ENCODE measurements around the gene WFDC2.

Gene WFDC2

DNA sequence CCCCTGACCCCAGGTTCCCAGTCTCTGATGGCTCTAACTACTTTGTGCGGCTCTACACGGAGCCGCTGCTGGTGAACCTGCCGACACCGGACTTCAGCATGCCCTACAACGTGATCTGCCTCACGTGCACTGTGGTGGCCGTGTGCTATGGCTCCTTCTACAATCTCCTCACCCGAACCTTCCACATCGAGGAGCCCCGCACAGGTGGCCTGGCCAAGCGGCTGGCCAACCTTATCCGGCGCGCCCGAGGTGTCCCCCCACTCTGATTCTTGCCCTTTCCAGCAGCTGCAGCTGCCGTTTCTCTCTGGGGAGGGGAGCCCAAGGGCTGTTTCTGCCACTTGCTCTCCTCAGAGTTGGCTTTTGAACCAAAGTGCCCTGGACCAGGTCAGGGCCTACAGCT is 44.0 kb upstream of the WFDC2 start:
- Histone ChIP-seq H3K79me2 (ENCODE audit: control insufficient read depth, low read length) (no peaks in the 10 kb centered on the region), H3K4me3 (ENCODE audit: low read length) (no peak overlapping the region), H4K20me1 (ENCODE audit: control insufficient read depth, insufficient read depth, low read depth, low read length) (no peaks in the 10 kb centered on the region), H3K4me2 (ENCODE audit: low read length) (no peak overlapping the region), H3K4me1 (ENCODE audit: control insufficient read depth, low read length) (no peaks in the 10 kb centered on the region), H3K9me3 (ENCODE audit: control insufficient read depth, insufficient read depth, low read length) (no peaks in the 10 kb centered on the region), H3K36me3 (ENCODE audit: control insufficient read depth, low read length) (peaks cover 52% of the 10 kb centered on the region), H3K27me3 (ENCODE audit: control insufficient read depth, low read length) (no peaks in the 10 kb centered on the region), H3F3A (ENCODE audit: control insufficient read depth, insufficient read depth) (no peaks in the 10 kb centered on the region), H3K27ac (ENCODE audit: low read depth, low read length) (no peak overlapping the region), H3K9me2 (replicated peaks; ENCODE audit: control insufficient read depth, low read length) (no peaks in the 10 kb centered on the region)
- TF ChIP-seq, protein P1, sequence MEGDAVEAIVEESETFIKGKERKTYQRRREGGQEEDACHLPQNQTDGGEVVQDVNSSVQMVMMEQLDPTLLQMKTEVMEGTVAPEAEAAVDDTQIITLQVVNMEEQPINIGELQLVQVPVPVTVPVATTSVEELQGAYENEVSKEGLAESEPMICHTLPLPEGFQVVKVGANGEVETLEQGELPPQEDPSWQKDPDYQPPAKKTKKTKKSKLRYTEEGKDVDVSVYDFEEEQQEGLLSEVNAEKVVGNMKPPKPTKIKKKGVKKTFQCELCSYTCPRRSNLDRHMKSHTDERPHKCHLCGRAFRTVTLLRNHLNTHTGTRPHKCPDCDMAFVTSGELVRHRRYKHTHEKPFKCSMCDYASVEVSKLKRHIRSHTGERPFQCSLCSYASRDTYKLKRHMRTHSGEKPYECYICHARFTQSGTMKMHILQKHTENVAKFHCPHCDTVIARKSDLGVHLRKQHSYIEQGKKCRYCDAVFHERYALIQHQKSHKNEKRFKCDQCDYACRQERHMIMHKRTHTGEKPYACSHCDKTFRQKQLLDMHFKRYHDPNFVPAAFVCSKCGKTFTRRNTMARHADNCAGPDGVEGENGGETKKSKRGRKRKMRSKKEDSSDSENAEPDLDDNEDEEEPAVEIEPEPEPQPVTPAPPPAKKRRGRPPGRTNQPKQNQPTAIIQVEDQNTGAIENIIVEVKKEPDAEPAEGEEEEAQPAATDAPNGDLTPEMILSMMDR (IDR thresholded peaks at IDR 0.05; ENCODE audit: low read depth, low read length, poor library complexity, severe bottlenecking), result no peak
- no peak for TF ChIP-seq EZH2phosphoT487 (IDR thresholded peaks at IDR 0.05; ENCODE audit: borderline replicate concordance, low read length)

DNA sequence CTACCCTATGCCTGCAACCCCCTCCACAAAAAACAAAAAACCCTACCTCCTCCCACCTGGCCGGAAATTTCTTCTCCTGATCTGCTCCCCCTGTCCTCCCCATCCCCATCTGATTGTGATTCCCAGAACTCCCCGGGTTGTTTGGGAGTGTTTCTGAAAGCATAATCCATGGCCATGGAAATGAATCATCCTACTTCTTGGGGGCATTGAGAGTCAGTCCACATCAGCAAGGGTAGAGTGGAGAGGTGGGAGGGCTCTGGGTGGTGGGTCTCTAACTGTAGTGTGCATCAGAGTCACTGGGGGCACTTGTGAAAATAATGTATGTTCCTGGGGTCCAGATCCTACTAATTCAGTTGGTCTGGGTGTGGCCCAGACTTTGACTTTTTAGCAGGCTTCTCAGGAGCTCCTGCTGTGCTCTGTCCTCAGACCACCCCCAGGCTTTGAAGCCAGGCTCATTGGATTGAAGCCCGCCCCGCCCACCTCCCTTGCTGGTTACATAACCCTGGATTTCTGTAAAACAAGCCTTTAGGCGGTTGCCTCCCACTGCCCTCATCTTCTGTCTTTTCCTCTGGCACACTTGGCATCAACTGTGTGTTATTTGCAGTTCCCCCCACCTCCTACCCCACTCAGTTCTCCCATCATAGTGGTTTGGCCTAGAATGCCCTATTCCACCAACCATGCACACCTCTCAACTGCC is 43.1 kb upstream of the WFDC2 start:
- Histone ChIP-seq H4K20me1 (ENCODE audit: control insufficient read depth, insufficient read depth, low read depth, low read length) (no peaks in the 10 kb centered on the region), H3K4me1 (ENCODE audit: control insufficient read depth, low read length) (peaks cover 3% of the 10 kb centered on the region), H3K9me3 (ENCODE audit: control insufficient read depth, insufficient read depth, low read length) (no peaks in the 10 kb centered on the region), H3K27ac (ENCODE audit: low read depth, low read length) (no peak overlapping the region), H3K4me2 (ENCODE audit: low read length) (no peak overlapping the region), H3K4me3 (ENCODE audit: low read length) (no peak overlapping the region), H3K79me2 (ENCODE audit: control insufficient read depth, low read length) (no peaks in the 10 kb centered on the region), H3F3A (ENCODE audit: control insufficient read depth, insufficient read depth) (no peaks in the 10 kb centered on the region), H3K36me3 (ENCODE audit: control insufficient read depth, low read length) (peaks cover 45% of the 10 kb centered on the region), H3K27me3 (ENCODE audit: control insufficient read depth, low read length) (no peaks in the 10 kb centered on the region), H3K9me2 (replicated peaks; ENCODE audit: control insufficient read depth, low read length) (no peaks in the 10 kb centered on the region)
- no peak for TF ChIP-seq EZH2phosphoT487 (IDR thresholded peaks at IDR 0.05; ENCODE audit: borderline replicate concordance, low read length)
- TF ChIP-seq, protein P1 (IDR thresholded peaks at IDR 0.05; ENCODE audit: low read depth, low read length, poor library complexity, severe bottlenecking), result no peak

DNA sequence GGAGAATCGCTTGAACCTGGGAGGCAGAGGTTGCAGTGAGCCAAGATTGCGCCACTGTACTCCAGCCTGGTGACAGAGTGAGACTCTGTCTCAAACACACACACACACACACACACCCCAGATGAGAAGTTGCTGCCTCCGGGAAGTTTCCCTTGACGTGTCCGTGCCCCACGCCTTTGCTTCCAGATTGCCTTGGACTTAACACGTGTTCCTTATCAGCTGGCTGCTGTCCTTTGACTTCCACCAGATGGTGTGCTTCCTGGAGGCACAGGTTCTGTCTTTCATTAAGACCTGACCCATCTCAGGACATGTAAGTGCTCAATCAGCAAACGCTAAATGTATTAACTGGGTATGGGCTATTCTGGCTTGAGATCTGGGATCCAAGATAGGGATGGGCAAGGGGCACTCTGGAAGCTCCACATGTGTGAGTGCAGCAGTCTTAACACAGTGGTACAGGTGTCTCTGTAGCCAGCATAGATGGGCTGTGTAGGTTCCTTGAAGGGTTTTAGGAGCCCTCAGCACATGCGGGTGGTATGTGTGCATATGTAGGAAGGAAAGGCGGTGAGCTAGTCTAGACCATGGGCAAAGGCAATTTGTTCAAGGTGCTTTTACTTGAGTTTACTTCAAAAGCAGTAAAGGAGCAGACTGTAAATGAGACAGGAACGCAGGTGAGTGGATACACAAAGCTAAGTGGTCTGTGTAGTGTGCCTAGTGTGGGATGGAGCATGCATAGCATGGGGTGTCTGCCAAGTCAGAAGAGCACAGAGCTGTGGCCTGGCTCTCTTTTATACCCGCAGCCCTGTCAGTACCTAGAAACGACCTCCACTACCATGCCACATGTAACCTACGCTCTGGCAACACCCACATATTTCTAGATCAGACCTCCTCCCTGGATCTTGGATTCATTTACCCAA is 42.1 kb upstream of the WFDC2 start:
- TF ChIP-seq, protein P1 (IDR thresholded peaks at IDR 0.05; ENCODE audit: low read depth, low read length, poor library complexity, severe bottlenecking), result no peak
- TF ChIP-seq EZH2phosphoT487 (IDR thresholded peaks at IDR 0.05; ENCODE audit: borderline replicate concordance, low read length), result no peak
- H3F3A ChIP-seq (ENCODE audit: control insufficient read depth, insufficient read depth), result 0 out of 2 replicates have a peak, but pooled peaks cover under 1% of the 10 kb centered on the region
- H4K20me1 ChIP-seq (ENCODE audit: control insufficient read depth, insufficient read depth, low read depth, low read length), result no peaks in the 10 kb centered on the region
- H3K79me2 ChIP-seq (ENCODE audit: control insufficient read depth, low read length), result no peaks in the 10 kb centered on the region
- no peak overlapping the region for H3K4me2 ChIP-seq (ENCODE audit: low read length)
- no peaks in the 10 kb centered on the region for H3K9me3 ChIP-seq (ENCODE audit: control insufficient read depth, insufficient read depth, low read length)
- H3K9me2 ChIP-seq (replicated peaks; ENCODE audit: control insufficient read depth, low read length), result no peaks in the 10 kb centered on the region
- H3K27ac ChIP-seq (ENCODE audit: low read depth, low read length), result no peak overlapping the region
- H3K4me1 ChIP-seq (ENCODE audit: control insufficient read depth, low read length), result peaks cover 13% of the 10 kb centered on the region
- no peaks in the 10 kb centered on the region for H3K27me3 ChIP-seq (ENCODE audit: control insufficient read depth, low read length)
- H3K36me3 ChIP-seq (ENCODE audit: control insufficient read depth, low read length), result peaks cover 44% of the 10 kb centered on the region
- no peak overlapping the region for H3K4me3 ChIP-seq (ENCODE audit: low read length)
